ENCODE data around the gene SNX4. TPM values are rescaled to one million over a fixed set of nuclear protein-coding genes. Genes with fewer than 3 reads are reported as not detected.
"Not testable (repeated sequence)": the region's sequence is repeated elsewhere in the genome, so short reads cannot be mapped to it uniquely, and the experiment has no call there.

The SNX4 gene
- 24.0 TPM for total RNA-seq

DNA sequence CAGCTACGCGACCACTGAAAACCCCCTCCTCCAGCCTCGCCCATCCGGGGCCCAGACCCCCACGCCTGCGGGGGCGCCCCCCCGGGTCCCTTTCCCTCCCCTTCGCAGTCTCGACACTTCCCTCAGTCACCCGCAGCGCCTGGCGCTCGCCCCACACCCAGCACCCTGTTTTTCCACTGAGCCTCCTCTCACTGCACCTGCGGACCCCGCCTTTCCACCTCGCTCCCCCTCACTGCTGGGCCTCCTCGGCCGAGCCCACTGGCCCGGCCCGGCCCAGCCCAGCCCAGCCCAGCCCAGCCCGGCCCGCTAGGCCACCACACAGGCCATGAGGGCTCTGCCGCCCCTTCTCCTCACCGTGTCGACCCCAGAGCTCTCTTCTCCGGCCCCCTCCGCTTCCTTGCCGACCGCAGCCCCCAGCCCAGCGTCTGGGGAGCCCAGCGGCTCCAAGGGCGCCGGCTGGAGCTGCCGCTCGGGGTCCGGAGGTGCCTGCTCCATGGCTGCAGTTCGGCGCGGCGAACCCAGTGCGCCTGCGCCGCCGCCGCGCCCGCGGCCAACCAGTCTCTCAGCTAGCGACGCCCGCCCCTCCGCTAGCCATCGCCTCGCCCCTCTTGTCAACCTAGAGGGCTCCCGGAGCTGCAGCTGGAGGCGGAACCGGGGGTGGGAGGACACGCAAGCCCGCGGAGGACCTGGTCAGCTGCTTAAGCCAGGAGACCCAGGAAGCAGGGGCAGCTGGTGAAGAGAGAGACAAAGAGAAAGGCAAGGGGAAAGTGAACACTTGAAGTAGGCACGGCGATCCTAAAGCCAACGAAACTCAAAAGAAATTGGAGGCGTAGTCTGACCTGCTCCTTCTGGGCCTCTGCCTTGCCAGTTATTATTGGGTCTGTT is at the start of gene SNX4:
Gene SNX4, minus strand, starts transcription at position 525 of the 885 bp plus-strand sequence. Its CDS starts 30 bp downstream, at position 495.
- peak within 1 kb of the TSS; percentile 71 to 99 (median 90) for H3K9ac ChIP-seq (ENCODE audit: low read depth in 1 of 3, low read length in 3 of 3)
- no peaks in the 10 kb centered on the region for H3K27me3 ChIP-seq (ENCODE audit: control insufficient read depth in 3 of 3, insufficient read depth in 3 of 3, low read length in 3 of 3)
- peaks cover 7 to 11% (median 8%) of the 10 kb centered on the region in 3 donors for H3K4me1 ChIP-seq (ENCODE audit: control insufficient read depth in 3 of 3, insufficient read depth in 3 of 3, low read length in 3 of 3)
- H3K9me3 ChIP-seq (ENCODE audit: control insufficient read depth in 3 of 3, low read length in 3 of 3): no peaks in the 10 kb centered on the region
- H3K4me3 ChIP-seq (ENCODE audit: low read length in 3 of 3): peak within 1 kb of the TSS; percentile 71 to 91 (median 75)
- H3K36me3 ChIP-seq (ENCODE audit: control insufficient read depth in 3 of 3, insufficient read depth in 3 of 3, low read length in 3 of 3): peaks cover 0 to 4% (median under 1%) of the 10 kb centered on the region in 3 donors
- H3K27ac ChIP-seq (ENCODE audit: low read depth, low read length): peak within 1 kb of the TSS; percentile 38

DNA sequence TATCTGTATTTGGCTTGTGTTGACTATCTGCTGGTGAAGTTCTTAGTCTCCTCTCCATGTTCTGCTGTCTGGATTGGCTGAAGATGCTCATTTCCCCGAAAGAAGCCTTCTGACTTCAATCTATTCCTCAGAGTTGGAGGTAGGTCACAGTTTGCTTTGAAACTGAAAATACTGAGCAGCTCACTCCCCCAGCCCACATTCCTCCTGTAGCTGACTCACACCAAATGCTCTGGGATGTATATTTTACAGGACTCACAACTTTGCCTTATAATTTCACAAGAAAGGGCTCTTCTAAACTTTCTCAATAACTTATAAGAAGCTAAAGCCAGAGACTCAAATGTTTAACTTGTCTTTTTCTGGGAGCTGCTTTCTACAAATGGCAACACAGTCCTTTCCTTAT is 36.3 kb upstream of the SNX4 start:
- H3K27ac ChIP-seq (ENCODE audit: low read depth, low read length): no peak overlapping the region
- no peaks in the 10 kb centered on the region for H3K4me1 ChIP-seq (ENCODE audit: control insufficient read depth in 3 of 3, insufficient read depth in 3 of 3, low read length in 3 of 3)
- H3K36me3 ChIP-seq (ENCODE audit: control insufficient read depth in 3 of 3, insufficient read depth in 3 of 3, low read length in 3 of 3): peaks cover 10 to 59% (median 27%) of the 10 kb centered on the region in 3 donors
- no peaks in the 10 kb centered on the region for H3K9me3 ChIP-seq (ENCODE audit: control insufficient read depth in 3 of 3, low read length in 3 of 3)
- no peaks in the 10 kb centered on the region for H3K27me3 ChIP-seq (ENCODE audit: control insufficient read depth in 3 of 3, insufficient read depth in 3 of 3, low read length in 3 of 3)
- no peak overlapping the region for H3K9ac ChIP-seq (ENCODE audit: low read depth in 1 of 3, low read length in 3 of 3)
- H3K4me3 ChIP-seq (ENCODE audit: low read length in 3 of 3): no peak overlapping the region

DNA sequence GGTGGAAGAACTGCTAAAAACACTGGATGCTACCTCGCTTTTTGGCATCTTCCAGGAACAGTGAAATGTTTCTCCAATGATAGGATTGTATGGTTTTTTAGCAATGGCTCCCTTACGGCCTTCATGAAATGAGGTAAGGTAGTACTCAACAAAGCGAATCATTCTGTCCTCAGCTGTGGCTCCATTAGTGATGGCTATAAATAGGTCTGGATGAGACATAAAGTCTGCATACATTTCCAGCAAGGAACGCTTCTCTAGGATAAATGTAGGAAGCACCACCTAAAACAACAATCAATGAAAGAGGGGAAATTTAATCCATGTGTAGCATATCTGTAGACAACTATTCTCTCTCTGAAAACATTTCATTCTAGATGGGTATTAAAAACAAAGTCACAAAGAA is 32.4 kb upstream of the SNX4 start:
- Histone ChIP-seq H3K27me3 (ENCODE audit: control insufficient read depth in 3 of 3, insufficient read depth in 3 of 3, low read length in 3 of 3) (no peaks in the 10 kb centered on the region), H3K9me3 (ENCODE audit: control insufficient read depth in 3 of 3, low read length in 3 of 3) (no peaks in the 10 kb centered on the region), H3K9ac (ENCODE audit: low read depth in 1 of 3, low read length in 3 of 3) (no peak overlapping the region), H3K4me1 (ENCODE audit: control insufficient read depth in 3 of 3, insufficient read depth in 3 of 3, low read length in 3 of 3) (no peaks in the 10 kb centered on the region), H3K36me3 (ENCODE audit: control insufficient read depth in 3 of 3, insufficient read depth in 3 of 3, low read length in 3 of 3) (peaks cover 7 to 36% (median 20%) of the 10 kb centered on the region in 3 donors), H3K4me3 (ENCODE audit: low read length in 3 of 3) (no peak overlapping the region), H3K27ac (ENCODE audit: low read depth, low read length) (no peak overlapping the region)

DNA sequence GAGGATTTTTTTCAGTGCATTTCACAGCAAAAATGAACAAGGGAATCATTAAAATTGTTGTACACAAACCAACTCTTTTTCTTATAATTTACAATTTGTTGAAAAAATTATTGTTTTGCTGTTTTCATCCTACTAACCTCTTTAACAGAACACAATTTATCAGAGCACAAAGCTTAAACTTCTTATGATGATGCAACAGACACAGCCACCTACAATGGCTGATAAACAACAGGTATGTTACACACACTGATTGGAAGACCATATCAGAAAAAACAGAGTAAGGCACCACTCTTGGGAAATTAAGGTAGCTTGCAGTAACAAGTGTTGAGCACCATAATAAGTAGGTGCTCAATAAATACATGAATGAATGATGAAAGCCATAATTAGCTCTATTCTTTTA is 8.9 kb upstream of the SNX4 start:
- no peaks in the 10 kb centered on the region for H3K4me1 ChIP-seq (ENCODE audit: control insufficient read depth in 3 of 3, insufficient read depth in 3 of 3, low read length in 3 of 3)
- H3K4me3 ChIP-seq (ENCODE audit: low read length in 3 of 3): no peak overlapping the region
- H3K27me3 ChIP-seq (ENCODE audit: control insufficient read depth in 3 of 3, insufficient read depth in 3 of 3, low read length in 3 of 3): no peaks in the 10 kb centered on the region
- H3K27ac ChIP-seq (ENCODE audit: low read depth, low read length): no peak overlapping the region
- H3K9ac ChIP-seq (ENCODE audit: low read depth in 1 of 3, low read length in 3 of 3): no peak overlapping the region
- H3K9me3 ChIP-seq (ENCODE audit: control insufficient read depth in 3 of 3, low read length in 3 of 3): no peaks in the 10 kb centered on the region
- H3K36me3 ChIP-seq (ENCODE audit: control insufficient read depth in 3 of 3, insufficient read depth in 3 of 3, low read length in 3 of 3): peaks cover 15 to 26% (median 26%) of the 10 kb centered on the region in 3 donors

DNA sequence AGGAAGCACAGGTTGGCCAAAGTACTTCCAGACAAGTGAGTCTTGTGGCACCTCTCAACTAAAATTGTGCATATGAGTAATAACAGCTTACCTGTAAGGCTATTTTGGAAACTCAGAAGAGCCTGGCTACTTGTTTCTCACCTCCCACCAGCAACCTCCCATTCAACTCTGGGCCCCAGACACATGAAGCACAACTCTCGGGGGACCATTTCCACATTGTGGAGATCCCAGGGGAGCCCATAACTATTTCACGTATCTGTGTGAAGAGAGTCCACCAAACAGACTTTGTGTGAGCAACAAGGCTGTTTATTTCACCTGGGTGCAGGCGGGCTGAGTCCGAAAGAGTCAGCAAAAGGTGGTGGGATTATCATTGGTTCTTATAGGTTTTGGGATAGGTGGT is 5.2 kb upstream of the SNX4 start:
- Histone ChIP-seq H3K27me3 (ENCODE audit: control insufficient read depth in 3 of 3, insufficient read depth in 3 of 3, low read length in 3 of 3) (no peaks in the 10 kb centered on the region), H3K4me3 (ENCODE audit: low read length in 3 of 3) (no peak overlapping the region), H3K4me1 (ENCODE audit: control insufficient read depth in 3 of 3, insufficient read depth in 3 of 3, low read length in 3 of 3) (no peaks in the 10 kb centered on the region), H3K9ac (ENCODE audit: low read depth in 1 of 3, low read length in 3 of 3) (no peak overlapping the region), H3K36me3 (ENCODE audit: control insufficient read depth in 3 of 3, insufficient read depth in 3 of 3, low read length in 3 of 3) (peaks cover 7 to 12% (median 11%) of the 10 kb centered on the region in 3 donors), H3K9me3 (ENCODE audit: control insufficient read depth in 3 of 3, low read length in 3 of 3) (no peaks in the 10 kb centered on the region), H3K27ac (ENCODE audit: low read depth, low read length) (no peak overlapping the region)

DNA sequence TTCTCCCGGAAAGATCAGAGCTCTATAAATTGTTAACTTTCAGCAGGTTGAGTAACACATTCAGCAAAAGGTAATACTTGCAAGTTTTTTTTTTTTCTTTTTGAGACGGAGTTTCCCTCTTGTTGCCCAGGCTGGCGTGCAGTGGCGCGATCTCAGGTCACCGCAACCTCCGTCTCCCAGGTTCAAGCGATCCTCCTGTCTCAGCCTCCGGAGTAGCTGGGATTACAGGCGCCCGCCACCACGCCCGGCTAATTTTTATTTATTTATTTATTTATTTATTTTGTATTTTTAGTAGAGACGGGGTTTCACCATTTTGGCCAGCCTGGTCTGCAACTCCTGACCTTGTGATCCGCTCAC is 539 bp upstream of the SNX4 start:
- H3K4me1 ChIP-seq (ENCODE audit: control insufficient read depth in 3 of 3, insufficient read depth in 3 of 3, low read length in 3 of 3): peaks cover 7 to 11% (median 8%) of the 10 kb centered on the region in 3 donors
- not testable (repeated sequence) for H3K9me3 ChIP-seq (ENCODE audit: control insufficient read depth in 3 of 3, low read length in 3 of 3); H3K36me3 ChIP-seq (ENCODE audit: control insufficient read depth in 3 of 3, insufficient read depth in 3 of 3, low read length in 3 of 3); H3K27me3 ChIP-seq (ENCODE audit: control insufficient read depth in 3 of 3, insufficient read depth in 3 of 3, low read length in 3 of 3)
- H3K4me3 ChIP-seq (ENCODE audit: low read length in 3 of 3): peak overlapping the region; percentile 71 to 91 (median 75)
- peak overlapping the region; percentile 71 to 99 (median 90) for H3K9ac ChIP-seq (ENCODE audit: low read depth in 1 of 3, low read length in 3 of 3)
- H3K27ac ChIP-seq (ENCODE audit: low read depth, low read length): peak overlapping the region; percentile 38

DNA sequence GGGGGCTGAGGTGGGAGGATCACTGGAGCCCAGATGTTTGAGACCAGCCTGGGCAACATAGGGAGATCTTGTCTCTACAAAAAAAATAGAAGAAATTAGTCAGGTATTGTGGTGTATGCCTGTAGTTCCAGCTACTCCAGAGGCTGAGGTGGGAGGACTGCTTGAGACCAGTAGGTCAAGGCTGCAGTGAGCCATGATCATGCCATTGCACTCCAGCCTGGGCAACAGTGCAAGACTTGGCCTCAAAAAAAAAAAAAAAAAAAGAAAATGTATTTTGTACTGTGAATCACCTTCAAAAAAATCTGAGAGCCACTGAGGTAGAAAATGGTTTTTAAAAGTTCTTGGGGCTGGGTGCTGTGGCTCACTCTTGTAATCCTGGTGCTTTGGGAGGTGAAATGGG is 4.6 kb downstream of the SNX4 start:
- Histone ChIP-seq H3K27me3 (ENCODE audit: control insufficient read depth in 3 of 3, insufficient read depth in 3 of 3, low read length in 3 of 3) (no peaks in the 10 kb centered on the region), H3K27ac (ENCODE audit: low read depth, low read length) (no peak overlapping the region), H3K9ac (ENCODE audit: low read depth in 1 of 3, low read length in 3 of 3) (no peak overlapping the region), H3K4me3 (ENCODE audit: low read length in 3 of 3) (no peak overlapping the region), H3K4me1 (ENCODE audit: control insufficient read depth in 3 of 3, insufficient read depth in 3 of 3, low read length in 3 of 3) (peaks cover 7 to 14% (median 8%) of the 10 kb centered on the region in 3 donors), H3K36me3 (ENCODE audit: control insufficient read depth in 3 of 3, insufficient read depth in 3 of 3, low read length in 3 of 3) (peaks cover 0 to 10% (median 4%) of the 10 kb centered on the region in 3 donors), H3K9me3 (ENCODE audit: control insufficient read depth in 3 of 3, low read length in 3 of 3) (no peaks in the 10 kb centered on the region)

DNA sequence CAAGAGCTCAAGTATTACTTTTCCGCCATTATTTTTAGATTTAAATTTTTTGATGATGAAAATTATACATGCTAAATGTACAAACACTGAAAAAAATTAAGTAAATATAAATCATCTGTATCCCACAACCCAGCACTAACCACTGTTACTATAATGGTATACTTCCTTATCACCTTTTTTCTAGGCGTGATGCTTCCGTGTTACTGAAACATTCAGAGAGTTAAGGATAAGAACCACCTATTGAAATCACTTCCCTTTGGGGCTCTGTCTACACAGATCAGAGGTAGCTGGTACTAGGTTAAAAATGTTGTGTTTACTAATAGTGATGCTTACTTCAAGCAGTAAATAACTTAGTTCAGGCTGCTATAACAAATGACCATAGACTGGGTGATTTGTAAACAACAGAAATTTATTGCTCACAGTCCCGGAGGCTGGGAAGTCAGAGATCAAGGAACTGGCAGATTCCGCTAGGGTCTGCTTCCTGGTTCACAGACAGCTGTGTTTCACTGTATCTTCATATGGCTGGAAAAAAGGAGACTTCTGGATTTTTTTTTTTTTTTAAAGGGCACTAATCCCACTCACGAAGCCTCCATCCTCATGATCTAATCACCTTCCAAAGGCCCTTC is 6.4 kb downstream of the SNX4 start:
- no peak overlapping the region for H3K9ac ChIP-seq (ENCODE audit: low read depth in 1 of 3, low read length in 3 of 3)
- H3K4me3 ChIP-seq (ENCODE audit: low read length in 3 of 3): no peak overlapping the region
- peaks cover 0 to 8% (median 0%) of the 10 kb centered on the region in 3 donors for H3K4me1 ChIP-seq (ENCODE audit: control insufficient read depth in 3 of 3, insufficient read depth in 3 of 3, low read length in 3 of 3)
- H3K27ac ChIP-seq (ENCODE audit: low read depth, low read length): no peak overlapping the region
- H3K9me3 ChIP-seq (ENCODE audit: control insufficient read depth in 3 of 3, low read length in 3 of 3): no peaks in the 10 kb centered on the region
- H3K27me3 ChIP-seq (ENCODE audit: control insufficient read depth in 3 of 3, insufficient read depth in 3 of 3, low read length in 3 of 3): no peaks in the 10 kb centered on the region
- peaks cover 0 to 10% (median 4%) of the 10 kb centered on the region in 3 donors for H3K36me3 ChIP-seq (ENCODE audit: control insufficient read depth in 3 of 3, insufficient read depth in 3 of 3, low read length in 3 of 3)

DNA sequence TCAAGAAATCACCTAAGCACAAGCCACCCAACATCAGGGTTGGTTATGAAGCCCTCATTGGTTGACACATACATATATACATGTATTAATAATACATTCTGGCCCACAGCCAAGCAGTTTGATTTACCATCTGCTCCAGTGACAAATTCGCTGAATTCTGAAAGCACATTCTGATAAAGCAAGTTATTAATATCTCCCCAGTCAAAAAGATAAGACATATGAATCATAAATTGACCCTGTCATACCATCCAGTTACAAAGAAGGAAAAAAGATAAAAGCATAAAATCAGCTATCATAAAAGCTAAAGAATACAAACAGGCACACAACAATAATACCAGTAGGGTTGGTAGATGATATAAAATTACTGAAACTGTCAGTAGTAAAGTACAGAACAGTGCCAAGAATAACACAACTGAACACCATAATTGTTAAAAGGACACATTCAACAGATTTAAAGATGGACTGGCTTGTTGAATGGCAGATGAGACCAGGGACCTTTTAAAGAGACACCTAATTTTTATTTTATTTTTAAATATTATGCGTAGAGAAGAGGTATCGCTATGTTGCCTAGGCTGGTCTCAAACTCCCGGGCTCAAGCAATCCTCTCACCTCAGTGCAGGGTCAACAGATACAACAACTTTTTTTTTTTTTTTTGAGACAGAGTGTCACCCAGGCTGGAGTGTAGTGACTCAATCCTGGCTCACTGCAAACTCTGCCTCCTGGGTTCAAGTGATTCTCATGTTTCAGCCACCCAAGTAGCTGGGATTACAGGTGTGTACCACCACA is 7.7 kb downstream of the SNX4 start:
- Histone ChIP-seq H3K4me1 (ENCODE audit: control insufficient read depth in 3 of 3, insufficient read depth in 3 of 3, low read length in 3 of 3) (peaks cover 0 to 3% (median 0%) of the 10 kb centered on the region in 3 donors), H3K9ac (ENCODE audit: low read depth in 1 of 3, low read length in 3 of 3) (no peak overlapping the region), H3K9me3 (ENCODE audit: control insufficient read depth in 3 of 3, low read length in 3 of 3) (no peaks in the 10 kb centered on the region), H3K27ac (ENCODE audit: low read depth, low read length) (no peak overlapping the region), H3K4me3 (ENCODE audit: low read length in 3 of 3) (no peak overlapping the region), H3K27me3 (ENCODE audit: control insufficient read depth in 3 of 3, insufficient read depth in 3 of 3, low read length in 3 of 3) (no peaks in the 10 kb centered on the region), H3K36me3 (ENCODE audit: control insufficient read depth in 3 of 3, insufficient read depth in 3 of 3, low read length in 3 of 3) (peaks cover 4 to 10% (median 5%) of the 10 kb centered on the region in 3 donors)
